Common myeloid progenitor, CD34-positive (primary cell): ENCODE data around the gene MIEN1.
"Not testable (repeated sequence)": the region's sequence is repeated elsewhere in the genome, so short reads cannot be mapped to it uniquely, and the experiment has no call there.

Experiments used
- CTCF ChIA-PET: fragments of 350-600 bp; sonication (Branson Sonifier 250); formaldehyde crosslinking; loops from one replicate; lab custom pipeline; 2021; ENCODE audit warnings: antibody characterized with exemption; lab: Charles Lee
- POLR2A ChIA-PET: fragments of 350-600 bp; sonication (Branson Sonifier 250); formaldehyde crosslinking; loops from one replicate; lab custom pipeline; 2021; ENCODE audit warnings: antibody characterized with exemption; lab: Charles Lee
- DNase-seq, 3 donors: peaks; one replicate each; pipeline versions ENCODE4 v3.0.0 to v3.0.0-alpha.2; 2013
- H3K27ac ChIP-seq, 2 experiments: 1 replicate in 1 of 2; 2 replicates in 1 of 2; pipeline ENCODE4 v1.7.0; 2013; ENCODE audit warnings: inconsistent platforms in 2 of 2, low read length in 2 of 2, mild to moderate bottlenecking in 2 of 2, low read depth in 1 of 2, moderate library complexity in 1 of 2; ENCODE audit not compliant: severe bottlenecking in 2 of 2, insufficient read depth in 1 of 2, poor library complexity in 1 of 2
- H3K27me3 ChIP-seq, 5 experiments: replicated peaks in 2 of 5; 1 replicate in 3 of 5; 2 replicates in 2 of 5; pipeline versions ENCODE4 v1.6.1 to v1.7.0; 2013; ENCODE audit warnings: low read length in 4 of 5, mild to moderate bottlenecking in 2 of 5, moderate library complexity in 2 of 5, inconsistent platforms in 1 of 5; ENCODE audit not compliant: insufficient read depth in 5 of 5, control insufficient read depth in 4 of 5
- H3K36me3 ChIP-seq, 4 experiments: 1 replicate in 2 of 4; 2 replicates in 2 of 4; pipeline versions ENCODE4 v1.6.1 to v1.7.0; 2013; ENCODE audit warnings: low read length in 3 of 4, control low read depth in 1 of 4, mild to moderate bottlenecking in 1 of 4; ENCODE audit not compliant: control insufficient read depth in 4 of 4, insufficient read depth in 4 of 4
- H3K4me1 ChIP-seq, 4 experiments: 1 replicate in 3 of 4; 2 replicates in 1 of 4; pipeline versions ENCODE4 v1.6.1 to v1.7.1; 2013; ENCODE audit warnings: low read length in 3 of 4, mild to moderate bottlenecking in 3 of 4, control low read depth in 1 of 4, inconsistent platforms in 1 of 4, moderate library complexity in 1 of 4; ENCODE audit not compliant: control insufficient read depth in 4 of 4, insufficient read depth in 4 of 4; ENCODE audit errors: control extremely low read depth in 1 of 4
- H3K4me3 ChIP-seq, 7 experiments: 1 replicate in 4 of 7; 2 replicates in 3 of 7; pipeline versions ENCODE4 v1.5.1 to v1.7.0; 2013; ENCODE audit warnings: mild to moderate bottlenecking in 7 of 7, low read length in 6 of 7, moderate library complexity in 6 of 7, inconsistent platforms in 2 of 7, low read depth in 2 of 7, control low read depth in 1 of 7; ENCODE audit not compliant: insufficient read depth in 4 of 7, control insufficient read depth in 1 of 7; ENCODE audit errors: extremely low read depth in 1 of 7
- H3K9me3 ChIP-seq, 5 experiments: 1 replicate in 4 of 5; 2 replicates in 1 of 5; pipeline versions ENCODE4 v1.6.1 to v1.7.1; 2013; ENCODE audit warnings: low read length in 4 of 5, mild to moderate bottlenecking in 2 of 5, inconsistent platforms in 1 of 5, low read depth in 1 of 5, moderate library complexity in 1 of 5; ENCODE audit not compliant: control insufficient read depth in 4 of 5, insufficient read depth in 2 of 5; ENCODE audit errors: control extremely low read depth in 1 of 5
- WGBS: methylation state at CpG from one replicate; pipeline ENCODE4 v1.1.5; 2013; ENCODE audit not compliant: insufficient coverage; 5-methylcytosine and 5-hydroxymethylcytosine counted together

Gene MIEN1

GRCh38 chr17:39772415-39772814 lies 42.1 kb upstream of the MIEN1 start:
- no peak overlapping the region for H3K4me3 ChIP-seq
- H3K4me1 ChIP-seq: no peaks in the 10 kb centered on the region
- H3K36me3 ChIP-seq: no peaks in the 10 kb centered on the region
- CTCF ChIA-PET: no interaction called here
- no peak overlapping the region for H3K27ac ChIP-seq
- POLR2A ChIA-PET: no interaction called here
- peaks cover 0 to 26% (median 15%) of the 10 kb centered on the region in 5 experiments for H3K27me3 ChIP-seq
- no peaks in the 10 kb centered on the region for H3K9me3 ChIP-seq
- DNase-seq: no peak

- no peak overlapping the region for H3K27ac ChIP-seq
- H3K4me3 ChIP-seq: no peak overlapping the region
- no peaks in the 10 kb centered on the region for H3K9me3 ChIP-seq
- no peaks in the 10 kb centered on the region for H3K4me1 ChIP-seq
- no peak for DNase-seq
- ChIA-PET CTCF (interaction anchor here (1.0 kb wide), 1 partner anchor 11 kb away, joined by 4 read pairs; no protein-coding TSS in a partner anchor), POLR2A (no interaction called here)
- peaks cover 0 to 24% (median 12%) of the 10 kb centered on the region in 5 experiments for H3K27me3 ChIP-seq
- no peaks in the 10 kb centered on the region for H3K36me3 ChIP-seq
- 99% methylated on average over 5 of the region's 8 CpGs for WGBS
These were observed 39.7 kb upstream of the MIEN1 start for GRCh38 chr17:39769974-39770587.

DNA sequence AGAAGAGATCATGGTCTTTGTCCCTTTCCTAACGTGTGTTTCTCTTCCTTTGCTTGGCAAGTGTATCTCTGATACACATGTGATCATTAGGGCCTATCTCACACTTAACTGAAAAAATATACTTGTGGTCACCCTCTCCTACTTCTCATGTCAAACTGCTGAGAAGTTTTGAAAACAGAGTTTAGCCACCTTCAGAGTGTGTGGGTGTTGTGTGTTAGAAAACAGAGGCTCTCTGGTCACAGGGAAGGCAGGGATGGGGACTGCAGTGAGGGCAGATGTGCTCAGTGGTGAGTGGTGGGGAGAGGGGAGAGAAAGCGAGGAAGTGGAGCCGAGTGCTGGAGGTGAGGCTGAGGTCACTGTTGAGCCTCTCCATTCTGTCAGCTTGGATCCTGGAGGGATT lies 36.8 kb upstream of the MIEN1 start:
- Histone ChIP-seq H3K4me1 (no peaks in the 10 kb centered on the region), H3K36me3 (no peaks in the 10 kb centered on the region)

GRCh38 chr17:39765766-39766165 lies 35.4 kb upstream of the MIEN1 start:
- DNase-seq: no peak
- Histone ChIP-seq H3K27me3 (peaks cover 0 to 12% (median 10%) of the 10 kb centered on the region in 5 experiments), H3K4me3 (no peak overlapping the region), H3K9me3 (no peaks in the 10 kb centered on the region), H3K4me1 (no peaks in the 10 kb centered on the region), H3K36me3 (no peaks in the 10 kb centered on the region), H3K27ac (no peak overlapping the region)
- WGBS: over 99% methylated on average over 18 of the region's 18 CpGs
- ChIA-PET CTCF (no interaction called here), POLR2A (no interaction called here)

More for the DNA sequence above, 36.8 kb upstream of the MIEN1 start:
- Histone ChIP-seq H3K9me3 (no peaks in the 10 kb centered on the region), H3K27me3 (peaks cover 0 to 12% (median 8%) of the 10 kb centered on the region in 5 experiments), H3K4me3 (no peak overlapping the region), H3K27ac (no peak overlapping the region)
- WGBS: 83% methylated on average over 1 of the region's 3 CpGs
- DNase-seq: no peak
- CTCF ChIA-PET: interaction anchor here (1.1 kb wide), 1 partner anchor 12 kb away, joined by 3 read pairs; no protein-coding TSS in a partner anchor
- POLR2A ChIA-PET: no interaction called here

GRCh38 chr17:39765175-39765574 lies 34.8 kb upstream of the MIEN1 start:
- no peak overlapping the region for H3K4me3 ChIP-seq
- DNase-seq: no peak
- H3K4me1 ChIP-seq: no peaks in the 10 kb centered on the region
- H3K36me3 ChIP-seq: no peaks in the 10 kb centered on the region
- WGBS: 100% methylated on average over 1 of the region's 3 CpGs
- ChIA-PET POLR2A (no interaction called here), CTCF (interaction anchor here (1.2 kb wide), 1 partner anchor 16 kb away, joined by 3 read pairs; no protein-coding TSS in a partner anchor)
- H3K9me3 ChIP-seq: no peaks in the 10 kb centered on the region
- peaks cover 0 to 11% (median 9%) of the 10 kb centered on the region in 5 experiments for H3K27me3 ChIP-seq
- no peak overlapping the region for H3K27ac ChIP-seq

DNA sequence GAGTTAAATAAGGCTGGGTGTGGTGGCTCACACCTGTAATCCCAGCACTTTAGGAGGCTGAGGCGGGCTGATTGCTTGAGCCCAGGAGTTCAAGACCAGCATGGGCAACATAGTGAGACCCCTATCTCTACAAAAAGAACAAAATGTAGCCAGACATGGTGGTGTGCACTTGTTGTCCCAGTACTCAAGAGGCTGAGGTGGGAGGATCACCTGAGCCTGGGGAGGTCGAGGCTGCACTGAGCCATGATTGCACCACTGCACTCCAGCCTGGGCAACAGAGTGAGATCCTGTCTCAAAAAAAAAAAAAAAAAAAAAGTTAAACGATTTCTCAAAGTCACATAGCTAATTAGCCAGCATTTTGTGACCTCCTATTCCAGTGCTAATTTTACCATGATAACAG lies 33.8 kb upstream of the MIEN1 start:
- H3K27ac ChIP-seq, H3K36me3 ChIP-seq, CTCF ChIA-PET, H3K4me3 ChIP-seq, DNase-seq, POLR2A ChIA-PET, H3K9me3 ChIP-seq, H3K4me1 ChIP-seq: not testable (repeated sequence)
- no CpG with 5 or more reads among the region's 3 CpGs for WGBS
- H3K27me3 ChIP-seq: peaks cover 0 to 13% (median 8%) of the 10 kb centered on the region in 5 experiments

DNA sequence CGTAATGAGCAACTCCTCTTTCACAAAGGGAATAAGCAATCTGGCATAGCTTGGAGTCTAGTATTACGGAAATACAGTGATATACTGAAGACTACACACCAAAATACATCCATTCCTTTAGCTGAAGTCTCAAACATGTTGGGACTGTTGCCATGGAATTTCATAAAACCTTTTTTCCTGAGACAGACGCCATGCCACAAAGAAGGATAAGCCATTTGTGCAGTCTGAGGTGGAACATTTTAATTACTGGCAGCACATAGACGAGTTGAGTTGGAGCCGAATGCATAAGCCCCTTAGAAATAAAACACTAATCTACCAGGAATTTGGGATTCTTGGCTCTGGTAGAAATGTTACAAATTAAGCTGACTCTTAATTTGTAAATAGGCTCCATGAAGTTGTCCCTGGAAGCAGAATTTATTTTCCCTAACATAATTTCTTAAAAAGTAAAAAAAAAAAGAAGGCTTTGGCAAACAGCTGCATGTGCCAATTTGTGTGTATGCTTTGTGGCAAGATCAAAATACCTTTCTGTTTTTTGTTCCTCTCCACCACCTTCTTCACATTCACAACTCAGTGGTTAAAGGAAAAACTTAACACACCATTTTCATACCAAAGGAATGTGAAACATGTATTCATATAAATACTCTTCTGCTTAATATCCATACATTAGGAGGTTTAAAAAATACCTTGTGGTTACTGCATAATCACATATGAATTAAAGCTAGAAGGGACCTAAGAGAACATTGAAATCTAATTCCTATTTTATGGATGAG lies 32.9 kb upstream of the MIEN1 start:
- CTCF ChIA-PET: no interaction called here
- no CpG with 5 or more reads among the region's 5 CpGs for WGBS
- H3K4me1 ChIP-seq: peaks cover 0 to 6% (median 4%) of the 10 kb centered on the region in 4 experiments
- no peak overlapping the region for H3K4me3 ChIP-seq
- no peak overlapping the region for H3K27ac ChIP-seq
- H3K36me3 ChIP-seq: no peaks in the 10 kb centered on the region
- no peak for DNase-seq
- no peaks in the 10 kb centered on the region for H3K9me3 ChIP-seq
- POLR2A ChIA-PET: no interaction called here
- peaks cover 0 to 11% (median 8%) of the 10 kb centered on the region in 5 experiments for H3K27me3 ChIP-seq
